GM12878 (cell line): ENCODE results near the gene RANBP1. TPM values are rescaled to one million over a fixed set of nuclear protein-coding genes. Genes with fewer than 3 reads are reported as not detected.

ENCODE experiments used
- ATAC-seq: fragments of 200-7000 bp; cut with Tn5 transposase; 3 replicates; pipeline ENCODE4 v1.9.1; 2020; ENCODE audit warnings: mild to moderate bottlenecking, moderate library complexity
- BruUV-seq: library from RNA; stranded (reverse); fragments of 400-500 nt; replicated peaks from 2 replicates; lab custom pipeline; 2021; lab: Mats Ljungman, UMichigan
- CTCF ChIA-PET: fragments of 300-600 bp; sonication (Branson Sonifier 250); formaldehyde crosslinking; extraction: SDS; loops from one replicate; lab custom pipeline; 2021; ENCODE audit warnings: inconsistent platforms; lab: Yijun Ruan, JAX
- POLR2A ChIA-PET: fragments of 350-600 bp; formaldehyde crosslinking; extraction: SDS; loops from one replicate; lab custom pipeline; 2021; ENCODE audit warnings: inconsistent platforms; lab: Charles Lee
- RAD21 ChIA-PET: fragments of 300-600 bp; sonication (Branson Sonifier 250); formaldehyde crosslinking; loops from one replicate; lab custom pipeline; 2023; ENCODE audit warnings: antibody characterized with exemption; ENCODE audit not compliant: unreplicated experiment; lab: Charles Lee
- SMC1A ChIA-PET: fragments of 300-600 bp; sonication (Branson Sonifier 250); formaldehyde crosslinking; loops from one replicate; lab custom pipeline; 2023; ENCODE audit not compliant: unreplicated experiment, uncharacterized antibody; lab: Charles Lee
- DNase-seq: peaks from one replicate; pipeline ENCODE4 v3.0.0-alpha.2; 2011; ENCODE audit warnings: low read depth, low spot score
- FAIRE-seq: peaks from 3 replicates; lab custom pipeline; 2011; peaks lifted over from hg19 to GRCh38; lab: Jason Lieb, UNC
- H2AFZ ChIP-seq: 2 replicates; pipeline ENCODE4 v1.6.0; 2011; ENCODE audit warnings: low read depth, low read length, control low read depth; ENCODE audit not compliant: control insufficient read depth
- H3K27ac ChIP-seq: 2 replicates; pipeline ENCODE4 v1.5.1; 2011; ENCODE audit warnings: control low read depth; ENCODE audit not compliant: control insufficient read depth, insufficient read depth
- H3K27me3 ChIP-seq, 2 experiments: replicated peaks in 1 of 2; 2 replicates each; pipeline versions ENCODE4 v1.6.0 to v1.6.1; 2011; ENCODE audit warnings: low read length in 1 of 2; ENCODE audit not compliant: control insufficient read depth in 2 of 2, insufficient read depth in 2 of 2
- H3K36me3 ChIP-seq, 2 experiments: 2 replicates each; pipeline ENCODE4 v1.5.1; 2011; ENCODE audit warnings: low read length in 1 of 2; ENCODE audit not compliant: control insufficient read depth in 2 of 2, insufficient read depth in 2 of 2
- H3K4me1 ChIP-seq: 2 replicates; pipeline ENCODE4 v1.6.1; 2011; ENCODE audit warnings: mild to moderate bottlenecking, low read length, moderate library complexity, mixed read lengths; ENCODE audit not compliant: control insufficient read depth, insufficient read depth
- H3K4me2 ChIP-seq: 2 replicates; pipeline ENCODE4 v1.6.0; 2011; ENCODE audit warnings: control low read depth; ENCODE audit not compliant: control insufficient read depth, insufficient read depth
- H3K4me3 ChIP-seq: fragments of 200-600 bp; sonication (generic); 2 replicates; pipeline ENCODE4 v1.5.1; 2016
- H3K79me2 ChIP-seq: 2 replicates; pipeline ENCODE4 v1.6.0; 2011; ENCODE audit warnings: low read length; ENCODE audit not compliant: control insufficient read depth, insufficient read depth
- H3K9ac ChIP-seq: 2 replicates; pipeline ENCODE4 v1.8.0; 2011; ENCODE audit warnings: low read length, control low read depth, mixed read lengths; ENCODE audit not compliant: control insufficient read depth, insufficient read depth
- H3K9me3 ChIP-seq: replicated peaks from 3 replicates; pipeline ENCODE4 v1.5.1; 2011; ENCODE audit warnings: mild to moderate bottlenecking, low read length; ENCODE audit not compliant: control insufficient read depth, insufficient read depth
- H4K20me1 ChIP-seq: 2 replicates; pipeline ENCODE4 v1.6.0; 2011; ENCODE audit not compliant: control insufficient read depth, insufficient read depth
- BACH1 ChIP-seq: fragments of 450-650 bp; IDR thresholded peaks from 2 replicates; pipeline ENCODE4 v1.6.1; 2017; ENCODE audit warnings: mild to moderate bottlenecking, borderline replicate concordance
- DPF2 ChIP-seq: fragments of 450-650 bp; IDR thresholded peaks from 2 replicates; pipeline ENCODE4 v1.6.1; 2017; ENCODE audit warnings: mild to moderate bottlenecking
- ETV6 ChIP-seq, 2 experiments: fragments of 450-650 bp in 1 of 2; IDR thresholded peaks in 1 of 2; conservative IDR thresholded peaks in 1 of 2; 2 replicates each; pipeline ENCODE4 v1.6.1; 2014; ENCODE audit warnings: antibody characterized with exemption in 1 of 2, borderline replicate concordance in 1 of 2, low read depth in 1 of 2, mild to moderate bottlenecking in 1 of 2, moderate library complexity in 1 of 2
- LARP7 ChIP-seq: fragments of 450-650 bp; IDR thresholded peaks from 2 replicates; pipeline ENCODE4 v1.6.1; 2017; ENCODE audit warnings: mild to moderate bottlenecking
- MYB ChIP-seq: fragments of 150-350 bp; IDR thresholded peaks from 2 replicates; pipeline ENCODE4 v1.6.1; 2014; ENCODE audit warnings: mild to moderate bottlenecking, low read depth, low read length, borderline replicate concordance
- PAX5 ChIP-seq: IDR thresholded peaks from 2 replicates; pipeline ENCODE4 v1.6.1; 2011; ENCODE audit warnings: low read depth, low read length, borderline replicate concordance
- SMAD1 ChIP-seq: fragments of 450-650 bp; IDR thresholded peaks from 2 replicates; pipeline ENCODE4 v1.6.1; 2018; ENCODE audit warnings: mild to moderate bottlenecking, low read depth; ENCODE audit not compliant: partially characterized antibody
- SMC3 ChIP-seq: IDR thresholded peaks from 2 replicates; pipeline ENCODE4 v1.6.1; 2011; ENCODE audit warnings: low read length, improper control_type of control experiment, borderline replicate concordance
- SREBF1 ChIP-seq: IDR thresholded peaks from 2 replicates; pipeline ENCODE4 v1.6.1; 2012; ENCODE audit warnings: mild to moderate bottlenecking, low read length
- STAT3 ChIP-seq: IDR thresholded peaks from 2 replicates; pipeline ENCODE4 v1.6.1; 2011; ENCODE audit warnings: low read depth, low read length, improper control_type of control experiment
- SUPT20H ChIP-seq: IDR thresholded peaks from 2 replicates; pipeline ENCODE4 v1.6.1; 2011; ENCODE audit warnings: low read depth, mild to moderate bottlenecking, low read length, moderate library complexity, borderline replicate concordance; ENCODE audit not compliant: control insufficient read depth
- ZNF24 ChIP-seq: fragments of 450-650 bp; IDR thresholded peaks from 2 replicates; pipeline ENCODE4 v1.6.1; 2017; ENCODE audit warnings: antibody characterized with exemption, mild to moderate bottlenecking
- ZNF274 ChIP-seq: IDR thresholded peaks from one replicate; pipeline ENCODE4 v1.8.0; 2011; ENCODE audit not compliant: insufficient read length, insufficient read depth
- ZSCAN29 ChIP-seq: fragments of 450-650 bp; IDR thresholded peaks from 2 replicates; pipeline ENCODE4 v1.6.1; 2017; ENCODE audit warnings: mild to moderate bottlenecking, moderate library complexity
- WGBS: methylation state at CpG from one replicate; pipeline ENCODE4 v1.1.6; 2016; ENCODE audit warnings: low lambda C conversion rate; ENCODE audit not compliant: insufficient replicate concordance, insufficient coverage; ENCODE audit errors: missing lambda C conversion rate; 5-methylcytosine and 5-hydroxymethylcytosine counted together
- in situ Hi-C: fragments of 300-500 bp; cut with MboI; formaldehyde crosslinking; loops from 9 replicates; pipeline ENCODE4 v1.14.3; 2018; ENCODE audit warnings: mixed read lengths
- intact Hi-C: fragments of 100-400 bp; cut with micrococcal nuclease; formaldehyde crosslinking; loops from one replicate; pipeline ENCODE4 v1.14.2; 2022; ENCODE audit not compliant: unreplicated experiment
- polyA plus RNA-seq, 11 experiments: library from polyadenylated mRNA; depleted of rRNA in 4 of 11; unstranded in 6 of 11; stranded (reverse) in 5 of 11; fragments of >200 nt; fragmentation: Nextera tagmentation in 4 of 11; fragmentation: Illumina TruSeq in 1 of 11; extraction: Ambion mirVana in 4 of 11; extraction: Trizol in 1 of 11; gene quantifications; 1 replicate in 1 of 11; 2 replicates in 10 of 11; pipeline versions ENCODE4 v1.2.1 to v1.2.3, GENCODE V29; 2011 to 2016; ENCODE audit warnings: inconsistent platforms in 2 of 11, missing spikeins in 2 of 11, low read depth in 1 of 11
- total RNA-seq, 4 experiments: library from RNA; depleted of rRNA in 3 of 4; stranded (reverse); fragments of >200 nt in 3 of 4; fragmentation: Illumina TruSeq in 1 of 4; extraction: Trizol in 1 of 4; gene quantifications; 2 replicates each; pipeline versions ENCODE4 v1.2.1 to v1.2.3, GENCODE V29; 2013 to 2021
- TF ChIP-seq, protein P1 (sequence below): fragments of 450-650 bp; conservative IDR thresholded peaks from 2 replicates; pipeline ENCODE4 v1.6.1; 2017; ENCODE audit warnings: mild to moderate bottlenecking, moderate library complexity
- TF ChIP-seq, protein P2 (sequence below): IDR thresholded peaks from 2 replicates; pipeline ENCODE4 v1.6.1; 2012; ENCODE audit warnings: mild to moderate bottlenecking, low read depth, low read length

RANBP1 gene
- total and polyA plus RNA-seq, 10 of the 15 experiments (the other 5 are each of a cell fraction or from before 2014, with no cell fraction given): 55.3 to 808 (median 394) TPM

DNA sequence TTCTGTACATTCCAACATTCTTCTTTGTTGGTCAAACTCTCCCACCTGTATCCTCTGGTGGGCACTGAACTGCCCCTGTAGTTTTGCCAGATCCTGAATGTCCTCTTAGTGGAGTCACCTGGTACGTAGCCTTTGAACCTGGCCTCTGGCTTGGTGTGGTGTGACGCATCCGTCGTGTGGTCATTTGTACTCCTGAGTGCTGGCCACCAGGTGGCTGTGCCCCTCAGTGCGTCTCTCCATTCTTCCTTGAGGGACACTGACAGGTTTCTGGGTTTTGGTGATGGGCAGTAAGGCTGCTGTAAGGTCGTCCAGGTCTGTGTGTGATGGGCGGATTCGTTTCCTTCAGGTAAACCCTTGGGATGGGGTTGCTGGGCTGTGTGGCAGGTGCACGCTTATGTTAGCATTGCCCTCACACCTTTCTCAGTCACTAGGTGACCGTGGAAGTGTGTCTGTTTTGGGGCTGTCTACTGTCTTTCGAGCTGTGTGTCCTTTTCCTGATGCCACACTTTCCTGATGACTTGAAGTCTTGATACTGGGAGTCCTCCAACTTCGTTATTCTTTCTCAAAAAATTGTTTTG is 13.6 kb upstream of the RANBP1 start:
- ATAC-seq (no peak), FAIRE-seq (no peak)

More for the DNA sequence above, 13.6 kb upstream of the RANBP1 start:
- no TSS peak for BruUV-seq
- WGBS: 92% methylated on average over 12 of the region's 12 CpGs
- no peaks in the 10 kb centered on the region for H3K79me2 ChIP-seq
- H4K20me1 ChIP-seq: no peaks in the 10 kb centered on the region
- TF ChIP-seq SMC3: no peak
- no peak for TF ChIP-seq ZNF24
- TF ChIP-seq STAT3: no peak
- no peak for TF ChIP-seq SUPT20H
- TF ChIP-seq ETV6 (conservative IDR thresholded peaks at IDR 0.05 in 1 of 2, IDR thresholded peaks at IDR 0.05 in 1 of 2; ENCODE audit: borderline replicate concordance in 1 of 2, low read depth in 1 of 2): no peak
- TF ChIP-seq ZSCAN29: no peak
- no peak for TF ChIP-seq MYB
- no peak for TF ChIP-seq SREBF1
- TF ChIP-seq BACH1: no peak
- TF ChIP-seq ZNF274: no peak
- TF ChIP-seq, protein P1, sequence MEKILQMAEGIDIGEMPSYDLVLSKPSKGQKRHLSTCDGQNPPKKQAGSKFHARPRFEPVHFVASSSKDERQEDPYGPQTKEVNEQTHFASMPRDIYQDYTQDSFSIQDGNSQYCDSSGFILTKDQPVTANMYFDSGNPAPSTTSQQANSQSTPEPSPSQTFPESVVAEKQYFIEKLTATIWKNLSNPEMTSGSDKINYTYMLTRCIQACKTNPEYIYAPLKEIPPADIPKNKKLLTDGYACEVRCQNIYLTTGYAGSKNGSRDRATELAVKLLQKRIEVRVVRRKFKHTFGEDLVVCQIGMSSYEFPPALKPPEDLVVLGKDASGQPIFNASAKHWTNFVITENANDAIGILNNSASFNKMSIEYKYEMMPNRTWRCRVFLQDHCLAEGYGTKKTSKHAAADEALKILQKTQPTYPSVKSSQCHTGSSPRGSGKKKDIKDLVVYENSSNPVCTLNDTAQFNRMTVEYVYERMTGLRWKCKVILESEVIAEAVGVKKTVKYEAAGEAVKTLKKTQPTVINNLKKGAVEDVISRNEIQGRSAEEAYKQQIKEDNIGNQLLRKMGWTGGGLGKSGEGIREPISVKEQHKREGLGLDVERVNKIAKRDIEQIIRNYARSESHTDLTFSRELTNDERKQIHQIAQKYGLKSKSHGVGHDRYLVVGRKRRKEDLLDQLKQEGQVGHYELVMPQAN: no peak
- TF ChIP-seq PAX5: no peak
- TF ChIP-seq DPF2: no peak
- no peak for TF ChIP-seq LARP7
- TF ChIP-seq, protein P2, sequence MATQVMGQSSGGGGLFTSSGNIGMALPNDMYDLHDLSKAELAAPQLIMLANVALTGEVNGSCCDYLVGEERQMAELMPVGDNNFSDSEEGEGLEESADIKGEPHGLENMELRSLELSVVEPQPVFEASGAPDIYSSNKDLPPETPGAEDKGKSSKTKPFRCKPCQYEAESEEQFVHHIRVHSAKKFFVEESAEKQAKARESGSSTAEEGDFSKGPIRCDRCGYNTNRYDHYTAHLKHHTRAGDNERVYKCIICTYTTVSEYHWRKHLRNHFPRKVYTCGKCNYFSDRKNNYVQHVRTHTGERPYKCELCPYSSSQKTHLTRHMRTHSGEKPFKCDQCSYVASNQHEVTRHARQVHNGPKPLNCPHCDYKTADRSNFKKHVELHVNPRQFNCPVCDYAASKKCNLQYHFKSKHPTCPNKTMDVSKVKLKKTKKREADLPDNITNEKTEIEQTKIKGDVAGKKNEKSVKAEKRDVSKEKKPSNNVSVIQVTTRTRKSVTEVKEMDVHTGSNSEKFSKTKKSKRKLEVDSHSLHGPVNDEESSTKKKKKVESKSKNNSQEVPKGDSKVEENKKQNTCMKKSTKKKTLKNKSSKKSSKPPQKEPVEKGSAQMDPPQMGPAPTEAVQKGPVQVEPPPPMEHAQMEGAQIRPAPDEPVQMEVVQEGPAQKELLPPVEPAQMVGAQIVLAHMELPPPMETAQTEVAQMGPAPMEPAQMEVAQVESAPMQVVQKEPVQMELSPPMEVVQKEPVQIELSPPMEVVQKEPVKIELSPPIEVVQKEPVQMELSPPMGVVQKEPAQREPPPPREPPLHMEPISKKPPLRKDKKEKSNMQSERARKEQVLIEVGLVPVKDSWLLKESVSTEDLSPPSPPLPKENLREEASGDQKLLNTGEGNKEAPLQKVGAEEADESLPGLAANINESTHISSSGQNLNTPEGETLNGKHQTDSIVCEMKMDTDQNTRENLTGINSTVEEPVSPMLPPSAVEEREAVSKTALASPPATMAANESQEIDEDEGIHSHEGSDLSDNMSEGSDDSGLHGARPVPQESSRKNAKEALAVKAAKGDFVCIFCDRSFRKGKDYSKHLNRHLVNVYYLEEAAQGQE: no peak
- no peak for TF ChIP-seq SMAD1
- TF ChIP-seq, all 136 proteins: peak for 0
- Histone ChIP-seq H3K4me3 (no peak overlapping the region), H3K9ac (no peak overlapping the region), H3K36me3 (peaks cover 14 to 34% of the 10 kb centered on the region in 2 experiments), H3K9me3 (no peaks in the 10 kb centered on the region; the same call in 2 of the 3 replicates), H2AFZ (no peak overlapping the region), H3K4me1 (no peaks in the 10 kb centered on the region), H3K27ac (no peak overlapping the region), H3K4me2 (no peak overlapping the region), H3K27me3 (no peaks in the 10 kb centered on the region)
- intact Hi-C loops (no loop called here), in situ Hi-C loops (no loop called here)
- CTCF ChIA-PET: no interaction called here
- POLR2A ChIA-PET: interaction anchor here (0.7 kb wide), 1 partner anchor 80 kb away, joined by 3 read pairs; no protein-coding TSS in a partner anchor
- DNase-seq: no peak
- SMC1A ChIA-PET: no interaction called here
- RAD21 ChIA-PET: no interaction called here
